ENCODE measurements around the gene SPOPL.
A peak's percentile ranks its signal among the peaks of the same experiment; 100 is the strongest.
"Not testable (repeated sequence)": the region's sequence is repeated elsewhere in the genome, so short reads cannot be mapped to it uniquely, and the experiment has no call there.

The SPOPL gene

GRCh38 chr2:138501425-138502254, at the start of gene SPOPL:
Gene SPOPL, plus strand, starts transcription at chr2:138501770. Its CDS starts 48,447 bp downstream, at chr2:138550217.
- peak; percentile 81 for DNase-seq (ENCODE audit: low spot score)

GRCh38 chr2:138452324-138452723, 49.2 kb upstream of the SPOPL start:
- no peak for DNase-seq (ENCODE audit: low spot score)

DNA sequence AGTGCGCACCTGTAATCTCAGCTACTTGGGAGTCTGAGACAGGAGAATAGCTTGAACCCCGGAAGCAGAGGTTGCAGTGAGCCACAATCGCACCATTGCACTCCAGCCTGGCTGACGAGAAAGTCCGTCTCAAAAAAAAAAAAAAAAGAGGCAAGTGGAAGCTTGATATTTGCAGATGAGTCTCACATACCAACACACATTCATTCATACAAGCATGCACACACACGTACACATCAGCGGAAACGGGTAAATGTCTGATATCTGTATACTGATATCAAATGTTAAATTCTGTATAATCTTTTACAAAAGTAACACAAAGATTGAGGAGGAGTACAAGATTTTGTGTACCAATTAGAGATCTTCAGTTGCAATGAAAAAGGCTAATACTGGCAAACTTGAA, 47.8 kb upstream of the SPOPL start:
- DNase-seq (ENCODE audit: low spot score), result no peak

- DNase-seq (ENCODE audit: low spot score), result no peak
Measured at GRCh38 chr2:138454761-138455160, 46.8 kb upstream of the SPOPL start.

GRCh38 chr2:138455275-138455674, 46.3 kb upstream of the SPOPL start:
- DNase-seq (ENCODE audit: low spot score), result no peak

DNA sequence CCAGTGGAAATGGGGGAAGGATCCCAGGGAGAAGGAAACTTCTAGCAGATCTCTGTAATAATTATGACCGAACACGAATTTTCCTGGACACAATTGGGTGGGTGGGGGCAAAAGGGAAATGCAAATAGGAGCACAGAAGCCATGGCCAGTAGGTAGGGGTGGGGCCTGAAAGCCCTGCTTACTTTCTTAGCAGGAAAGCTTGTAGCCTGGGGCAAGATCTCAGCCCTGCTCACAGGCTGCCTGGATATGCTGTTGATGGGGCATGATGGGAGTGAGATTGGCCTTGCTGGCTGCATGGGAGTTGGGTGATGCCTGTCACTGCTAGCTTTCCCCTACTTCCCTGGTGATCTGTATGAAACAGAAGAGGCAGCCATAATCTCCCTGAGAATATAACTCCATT, 45.9 kb upstream of the SPOPL start:
- no peak for DNase-seq (ENCODE audit: low spot score)

- DNase-seq (ENCODE audit: low spot score), result not testable (repeated sequence)
Measured at GRCh38 chr2:138462689-138463088, 38.9 kb upstream of the SPOPL start.

DNA sequence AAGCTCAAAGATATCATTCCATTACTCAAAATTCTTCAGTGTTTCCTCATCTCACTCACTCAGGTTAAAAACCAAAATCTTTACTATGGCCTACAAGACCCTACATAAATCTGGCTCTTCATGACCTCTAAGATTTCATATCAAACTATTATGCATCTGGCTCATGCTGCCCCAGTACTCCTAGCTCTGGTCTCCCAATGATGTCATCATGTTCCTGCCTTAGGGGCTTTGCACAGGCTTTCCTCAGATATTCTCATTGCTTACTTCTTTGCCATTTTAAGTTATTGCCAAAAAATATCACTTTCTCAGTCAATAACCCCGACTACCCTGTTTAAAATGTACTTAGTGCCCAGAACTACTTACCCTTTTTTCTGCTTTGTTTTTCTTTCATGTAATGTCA, 33.0 kb upstream of the SPOPL start:
- no peak for DNase-seq (ENCODE audit: low spot score)

- no peak for DNase-seq (ENCODE audit: low spot score)
Measured at GRCh38 chr2:138469411-138469810, 32.2 kb upstream of the SPOPL start.

DNA sequence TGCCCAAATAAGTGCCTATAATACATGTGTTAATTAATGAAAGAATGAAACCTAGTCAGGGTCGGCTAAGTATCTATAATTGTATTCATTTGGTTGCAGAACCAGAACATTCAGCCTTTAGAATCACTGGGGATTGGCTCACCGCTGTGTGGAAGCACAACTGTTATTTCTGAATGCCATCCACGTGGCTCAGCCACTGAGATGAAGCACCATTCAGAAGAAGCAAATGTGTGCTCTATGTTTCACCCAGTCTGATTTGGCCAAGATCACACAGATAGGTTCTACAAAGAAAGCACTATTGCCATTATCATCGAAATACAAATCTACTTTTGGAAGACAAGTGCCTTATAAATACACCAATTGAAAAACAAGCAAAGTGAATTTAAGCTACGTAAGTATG, 30.6 kb upstream of the SPOPL start:
- DNase-seq (ENCODE audit: low spot score), result no peak

DNA sequence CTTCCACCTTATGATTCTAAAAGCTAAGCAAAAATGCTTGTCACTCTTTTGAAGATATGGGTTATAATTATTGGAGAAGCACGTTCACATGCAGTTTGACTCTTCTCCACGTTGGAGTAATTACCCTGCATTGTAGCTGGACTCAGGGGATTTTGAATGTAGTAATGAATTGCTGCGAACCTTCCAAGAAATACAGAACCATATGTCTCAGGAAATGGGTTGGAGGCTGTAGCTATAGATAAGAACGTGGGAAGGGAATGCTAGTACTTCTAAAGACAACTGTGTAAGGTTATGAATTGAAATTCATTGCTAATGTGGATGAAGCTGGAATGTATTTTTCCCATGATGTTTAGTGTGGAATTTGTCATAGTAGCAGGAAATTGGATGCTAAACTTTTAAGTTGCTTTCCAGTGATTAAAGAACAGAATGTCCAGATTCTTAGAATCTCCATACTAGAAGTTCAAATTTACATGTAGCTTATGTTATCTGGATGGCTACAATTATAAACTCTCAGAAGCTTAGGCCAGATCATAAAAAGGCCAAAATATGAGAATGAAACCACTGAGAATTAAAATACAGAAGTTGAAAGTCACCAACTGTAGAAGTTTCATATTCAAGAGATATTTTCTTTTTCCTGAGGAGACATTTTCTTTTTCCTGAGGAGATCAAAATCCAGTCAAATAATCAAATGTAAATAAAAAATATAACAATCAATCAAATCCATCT, 27.3 kb upstream of the SPOPL start:
- no peak for DNase-seq (ENCODE audit: low spot score)

DNA sequence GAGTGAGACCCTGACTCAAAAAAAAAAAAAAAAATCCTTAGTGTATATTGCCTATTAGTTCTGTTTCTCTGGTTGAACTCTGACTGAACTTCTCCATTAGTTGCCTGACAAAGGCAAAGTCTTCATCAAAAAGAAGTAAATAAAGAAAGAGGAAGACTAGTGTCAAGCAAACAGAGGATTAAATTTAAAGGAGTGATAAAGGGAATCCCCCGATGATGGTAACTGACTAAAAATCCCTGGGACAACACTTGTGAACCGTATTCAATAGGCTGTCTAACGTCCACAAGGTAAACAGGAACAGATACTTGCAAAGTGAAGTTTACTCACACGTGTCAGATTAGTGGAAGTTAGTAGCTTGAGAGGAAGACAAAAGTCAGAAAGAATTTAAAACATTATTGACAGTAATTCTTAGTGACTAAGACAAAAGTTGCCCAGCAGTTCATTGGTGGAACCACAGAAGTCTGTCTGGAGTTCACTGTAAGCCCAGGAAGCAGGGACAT, 26.2 kb upstream of the SPOPL start:
- DNase-seq (ENCODE audit: low spot score), result no peak

- no peak for DNase-seq (ENCODE audit: low spot score)
Measured at GRCh38 chr2:138476186-138476585, 25.4 kb upstream of the SPOPL start.

DNA sequence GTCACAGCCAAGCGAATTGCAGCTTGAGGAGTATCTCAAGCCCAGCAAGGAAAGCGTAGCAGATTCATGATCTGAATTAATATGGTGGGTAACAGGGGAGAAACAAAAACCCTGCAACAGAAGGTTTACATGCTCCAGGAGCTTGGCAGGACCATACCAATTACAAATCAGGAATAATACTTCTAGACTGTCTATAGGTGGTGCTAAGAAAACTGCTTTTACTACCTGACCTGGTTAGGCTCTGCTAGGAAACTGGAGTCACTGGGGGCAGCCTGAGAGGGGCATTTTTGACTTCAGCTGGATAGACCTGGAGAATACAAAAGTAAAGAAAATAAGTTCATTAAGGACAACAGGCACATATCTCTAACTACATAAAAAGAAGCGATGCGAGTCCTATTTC, 24.6 kb upstream of the SPOPL start:
- DNase-seq (ENCODE audit: low spot score), result no peak

- DNase-seq (ENCODE audit: low spot score), result not testable (repeated sequence)
Measured at GRCh38 chr2:138482796-138483195, 18.8 kb upstream of the SPOPL start.

DNA sequence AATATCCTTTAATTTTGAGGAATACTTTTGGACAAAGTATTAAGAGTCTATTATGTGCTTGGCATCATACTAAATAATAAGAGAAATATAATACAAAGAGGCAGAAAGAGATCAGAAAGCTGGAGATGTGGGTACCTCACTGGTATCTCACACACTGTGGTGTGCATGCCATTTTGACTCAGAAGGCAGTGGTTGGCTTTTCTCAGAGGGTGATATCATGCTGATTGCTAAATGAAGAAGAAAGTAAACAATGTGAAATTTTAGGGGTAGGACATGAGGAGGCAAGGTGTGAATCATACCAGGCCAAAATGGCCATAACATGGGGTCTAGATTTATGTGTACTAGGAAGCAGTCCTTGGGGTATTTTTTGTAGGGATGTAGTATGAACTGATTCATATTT, 16.6 kb upstream of the SPOPL start:
- no peak for DNase-seq (ENCODE audit: low spot score)

GRCh38 chr2:138486363-138487198, 15.0 kb upstream of the SPOPL start:
- no peak for DNase-seq (ENCODE audit: low spot score)

- no peak for DNase-seq (ENCODE audit: low spot score)
Measured at GRCh38 chr2:138490673-138491494, 10.7 kb upstream of the SPOPL start.

- DNase-seq (ENCODE audit: low spot score), result no peak
Measured at GRCh38 chr2:138491495-138491862, 10.1 kb upstream of the SPOPL start.

- DNase-seq (ENCODE audit: low spot score), result no peak
Measured at GRCh38 chr2:138492160-138492559, 9.4 kb upstream of the SPOPL start.

GRCh38 chr2:138493334-138493733, 8.2 kb upstream of the SPOPL start:
- no peak for DNase-seq (ENCODE audit: low spot score)
